Measurements from ENCODE around the gene PDCD1.
A peak's percentile ranks its signal among the peaks of the same experiment; 100 is the strongest.
"Not testable (repeated sequence)": the region's sequence is repeated elsewhere in the genome, so short reads cannot be mapped to it uniquely, and the experiment has no call there.

Gene PDCD1

GRCh38 chr2:241809383-241810306 is 49.0 kb downstream of the PDCD1 start:
- no peak for DNase-seq (ENCODE audit: extremely low read depth, insufficient read length)
- no peak overlapping the region for H3K4me3 ChIP-seq (replicated peaks; ENCODE audit: low read depth, low read length)
- H3K27me3 ChIP-seq (replicated peaks; ENCODE audit: control insufficient read depth, insufficient read depth, low read length), result no peaks in the 10 kb centered on the region; the same call in 1 of the 2 replicates
- no peaks in the 10 kb centered on the region for H3K36me3 ChIP-seq (ENCODE audit: control insufficient read depth, insufficient read depth, low read length)
- no peak for TF ChIP-seq CTCF (IDR thresholded peaks at IDR 0.05; ENCODE audit: insufficient read depth, low read length, poor library complexity, severe bottlenecking)

- Histone ChIP-seq H3K4me3 (replicated peaks; ENCODE audit: low read depth, low read length) (no peak within 1 kb of the TSS), H3K36me3 (ENCODE audit: control insufficient read depth, insufficient read depth, low read length) (no peaks in the 10 kb centered on the region), H3K27me3 (replicated peaks; ENCODE audit: control insufficient read depth, insufficient read depth, low read length) (no peaks in the 10 kb centered on the region; the same call in 1 of the 2 replicates)
- no peak for TF ChIP-seq CTCF (IDR thresholded peaks at IDR 0.05; ENCODE audit: insufficient read depth, low read length, poor library complexity, severe bottlenecking)
- no peak for DNase-seq (ENCODE audit: extremely low read depth, insufficient read length)
Measured at GRCh38 chr2:241808721-241809382, 49.8 kb downstream of the PDCD1 start, which contains the start of gene NEU4. Gene NEU4, plus strand, starts transcription at chr2:241809193. Its CDS starts 5,292 bp downstream, at chr2:241814485.

- Histone ChIP-seq H3K27me3 (replicated peaks; ENCODE audit: control insufficient read depth, insufficient read depth, low read length) (no peaks in the 10 kb centered on the region; the same call in 1 of the 2 replicates), H3K4me3 (replicated peaks; ENCODE audit: low read depth, low read length) (no peak overlapping the region), H3K36me3 (ENCODE audit: control insufficient read depth, insufficient read depth, low read length) (no peaks in the 10 kb centered on the region)
- DNase-seq (ENCODE audit: extremely low read depth, insufficient read length), result no peak
- TF ChIP-seq CTCF (IDR thresholded peaks at IDR 0.05; ENCODE audit: insufficient read depth, low read length, poor library complexity, severe bottlenecking), result no peak
Measured at GRCh38 chr2:241808051-241808720, 50.5 kb downstream of the PDCD1 start.

GRCh38 chr2:241806217-241806616 is 52.5 kb downstream of the PDCD1 start:
- H3K27me3 ChIP-seq (replicated peaks; ENCODE audit: control insufficient read depth, insufficient read depth, low read length); H3K4me3 ChIP-seq (replicated peaks; ENCODE audit: low read depth, low read length); H3K36me3 ChIP-seq (ENCODE audit: control insufficient read depth, insufficient read depth, low read length); DNase-seq (ENCODE audit: extremely low read depth, insufficient read length): not testable (repeated sequence)

- no peak overlapping the region for H3K4me3 ChIP-seq (replicated peaks; ENCODE audit: low read depth, low read length)
Measured at GRCh38 chr2:241804326-241805229, 54.1 kb downstream of the PDCD1 start.

More at GRCh38 chr2:241804326-241805229, 54.1 kb downstream of the PDCD1 start:
- DNase-seq (ENCODE audit: extremely low read depth, insufficient read length), result peak; percentile 65
- peak; percentile 33 for TF ChIP-seq CTCF (IDR thresholded peaks at IDR 0.05; ENCODE audit: insufficient read depth, low read length, poor library complexity, severe bottlenecking)
- H3K36me3 ChIP-seq (ENCODE audit: control insufficient read depth, insufficient read depth, low read length), result no peaks in the 10 kb centered on the region
- no peaks in the 10 kb centered on the region; the same call in 1 of the 2 replicates for H3K27me3 ChIP-seq (replicated peaks; ENCODE audit: control insufficient read depth, insufficient read depth, low read length)

All from GM06990 (cell line).